Lower leg skin (tissue), 4 donors: Measurements from ENCODE around the gene RUNX1. TPM values are rescaled to one million over a fixed set of nuclear protein-coding genes. Genes with fewer than 3 reads are reported as not detected.

Experiments used
- DNase-seq, 2 donors: peaks; one replicate each; pipeline ENCODE4 v3.0.0-alpha.2; 2019; ENCODE audit warnings: low spot score in 2 of 2
- H3K4me3 ChIP-seq: fragments of 200-600 bp; sonication (generic); 2 replicates; pipeline ENCODE4 v1.5.1; 2017; ENCODE audit warnings: mild to moderate bottlenecking, low read depth; ENCODE audit not compliant: poor library complexity, severe bottlenecking
- POLR2A ChIP-seq, 2 donors: fragments of 450-650 bp; IDR thresholded peaks; one replicate each; pipeline ENCODE4 v1.6.1; 2016 to 2017; ENCODE audit warnings: antibody characterized with exemption in 2 of 2, mild to moderate bottlenecking in 1 of 2, moderate library complexity in 1 of 2
- WGBS, 2 donors: methylation state at CpG; one replicate each; pipeline ENCODE4 v1.1.5; 2018; 5-methylcytosine and 5-hydroxymethylcytosine counted together
- intact Hi-C: fragments of 100-400 bp; cut with DNase I; formaldehyde crosslinking; loops from one replicate; pipeline ENCODE4 v1.15.0; 2023; ENCODE audit warnings: low total_unique reads
- total RNA-seq, 4 donors: library from RNA; depleted of rRNA; stranded (reverse); fragments of >200 nt; gene quantifications; one replicate each; pipeline ENCODE4 v1.1.0, GENCODE V29; 2016
- TF ChIP-seq, protein P1 (sequence below), 3 donors: fragments of 450-650 bp; IDR thresholded peaks; one replicate each; pipeline ENCODE4 v1.5.1; 2016; ENCODE audit warnings: antibody characterized with exemption in 3 of 3, mild to moderate bottlenecking in 3 of 3, moderate library complexity in 2 of 3

The RUNX1 gene
- total RNA-seq = 10 to 100 TPM in 3 of 4 donors, 1 to 10 TPM in 1; 7.3 to 29.1 (median 18.1) TPM

DNA sequence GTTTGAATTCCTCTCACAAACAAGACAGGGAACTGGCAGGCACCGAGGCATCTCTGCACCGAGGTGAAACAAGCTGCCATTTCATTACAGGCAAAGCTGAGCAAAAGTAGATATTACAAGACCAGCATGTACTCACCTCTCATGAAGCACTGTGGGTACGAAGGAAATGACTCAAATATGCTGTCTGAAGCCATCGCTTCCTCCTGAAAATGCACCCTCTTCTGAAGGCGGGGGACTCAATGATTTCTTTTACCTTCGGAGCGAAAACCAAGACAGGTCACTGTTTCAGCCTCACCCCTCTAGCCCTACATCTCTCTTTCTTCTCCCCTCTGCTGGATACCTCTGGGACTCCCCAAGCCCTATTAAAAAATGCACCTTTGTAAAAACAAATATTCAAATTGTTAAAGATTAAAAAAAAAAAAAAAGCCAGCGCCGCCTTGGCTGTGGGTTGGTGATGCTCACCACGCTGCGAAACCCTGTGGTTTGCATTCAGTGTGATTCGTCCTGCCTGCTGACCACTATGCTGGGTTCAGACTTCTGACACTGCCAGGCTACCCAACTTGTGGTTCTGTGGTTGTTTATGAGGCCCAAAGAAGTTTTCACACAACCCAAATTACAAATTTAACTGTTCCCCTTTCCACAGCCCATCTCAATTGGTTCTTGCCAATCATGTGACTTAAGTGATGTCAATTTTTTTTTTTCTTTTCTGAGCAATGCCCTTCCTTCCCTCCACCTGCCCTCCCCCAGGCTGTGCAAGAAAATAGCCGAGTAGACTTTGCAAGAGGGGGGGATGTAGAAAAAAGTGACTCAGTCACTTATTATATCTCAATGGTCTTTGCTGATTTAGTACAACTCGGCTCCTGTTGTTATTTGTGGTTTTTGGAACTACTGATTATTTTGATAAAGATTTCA lies at the start of gene RUNX1:
Gene RUNX1 (minus strand): TSS at position 597 of the 912 bp plus-strand sequence.
- 68 to 76% methylated on average over 14 of the region's 14 CpGs for WGBS, 2 donors
- no peak for DNase-seq
- TF ChIP-seq, protein P1, sequence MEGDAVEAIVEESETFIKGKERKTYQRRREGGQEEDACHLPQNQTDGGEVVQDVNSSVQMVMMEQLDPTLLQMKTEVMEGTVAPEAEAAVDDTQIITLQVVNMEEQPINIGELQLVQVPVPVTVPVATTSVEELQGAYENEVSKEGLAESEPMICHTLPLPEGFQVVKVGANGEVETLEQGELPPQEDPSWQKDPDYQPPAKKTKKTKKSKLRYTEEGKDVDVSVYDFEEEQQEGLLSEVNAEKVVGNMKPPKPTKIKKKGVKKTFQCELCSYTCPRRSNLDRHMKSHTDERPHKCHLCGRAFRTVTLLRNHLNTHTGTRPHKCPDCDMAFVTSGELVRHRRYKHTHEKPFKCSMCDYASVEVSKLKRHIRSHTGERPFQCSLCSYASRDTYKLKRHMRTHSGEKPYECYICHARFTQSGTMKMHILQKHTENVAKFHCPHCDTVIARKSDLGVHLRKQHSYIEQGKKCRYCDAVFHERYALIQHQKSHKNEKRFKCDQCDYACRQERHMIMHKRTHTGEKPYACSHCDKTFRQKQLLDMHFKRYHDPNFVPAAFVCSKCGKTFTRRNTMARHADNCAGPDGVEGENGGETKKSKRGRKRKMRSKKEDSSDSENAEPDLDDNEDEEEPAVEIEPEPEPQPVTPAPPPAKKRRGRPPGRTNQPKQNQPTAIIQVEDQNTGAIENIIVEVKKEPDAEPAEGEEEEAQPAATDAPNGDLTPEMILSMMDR (IDR thresholded peaks at IDR 0.05) = no peak
- TF ChIP-seq POLR2A (IDR thresholded peaks at IDR 0.05) = no peak
- intact Hi-C loops = no loop called here
- H3K4me3 ChIP-seq = peak within 1 kb of the TSS; percentile 7

DNA sequence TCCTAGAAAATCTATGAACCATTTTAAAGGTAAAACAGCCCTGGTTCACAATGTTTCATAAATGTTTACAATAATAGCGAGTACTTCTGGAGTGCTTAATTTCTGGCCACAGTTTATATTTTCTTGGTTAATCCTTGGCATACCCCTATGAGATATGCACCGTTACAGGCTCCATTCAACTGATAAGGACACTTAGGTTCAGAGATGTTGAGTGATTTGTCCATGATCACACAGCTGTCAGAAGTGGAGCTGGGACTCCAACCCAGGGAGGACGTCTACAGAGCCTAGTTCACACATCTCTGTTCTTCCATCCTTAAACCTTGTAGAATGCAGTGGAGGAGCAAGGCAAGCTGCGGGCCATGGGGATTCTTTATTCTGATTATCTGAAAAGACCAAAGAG lies 48.4 kb upstream of the RUNX1 start:
- TF ChIP-seq POLR2A (IDR thresholded peaks at IDR 0.05) = no peak
- TF ChIP-seq, protein P1 (IDR thresholded peaks at IDR 0.05) = no peak
- no peak for DNase-seq
- intact Hi-C loops = no loop called here
- H3K4me3 ChIP-seq = no peak overlapping the region
- WGBS, 2 donors = 70 to 80% methylated on average over 4 of the region's 4 CpGs

DNA sequence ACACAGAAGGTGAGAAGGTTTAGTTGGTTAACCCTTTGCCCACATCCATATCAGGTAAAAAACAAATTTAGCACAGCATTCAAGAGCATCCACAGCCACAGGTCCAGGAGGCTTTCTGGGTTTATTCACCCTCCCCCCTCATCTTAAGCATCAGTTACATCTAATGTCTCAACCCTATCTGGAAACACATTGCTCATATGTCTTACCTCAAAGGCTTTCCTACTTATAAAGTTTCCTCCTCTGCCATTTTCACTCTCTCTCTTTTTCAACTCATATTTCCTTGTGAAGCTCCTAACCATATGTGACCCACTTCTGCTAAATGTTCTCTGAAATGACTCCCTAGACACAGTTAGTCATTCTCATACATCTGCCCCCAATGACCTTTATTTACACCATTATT lies 47.9 kb upstream of the RUNX1 start:
- no peak for DNase-seq
- TF ChIP-seq POLR2A (IDR thresholded peaks at IDR 0.05) = no peak
- TF ChIP-seq, protein P1 (IDR thresholded peaks at IDR 0.05) = no peak
- H3K4me3 ChIP-seq = no peak overlapping the region
- intact Hi-C loops = no loop called here

DNA sequence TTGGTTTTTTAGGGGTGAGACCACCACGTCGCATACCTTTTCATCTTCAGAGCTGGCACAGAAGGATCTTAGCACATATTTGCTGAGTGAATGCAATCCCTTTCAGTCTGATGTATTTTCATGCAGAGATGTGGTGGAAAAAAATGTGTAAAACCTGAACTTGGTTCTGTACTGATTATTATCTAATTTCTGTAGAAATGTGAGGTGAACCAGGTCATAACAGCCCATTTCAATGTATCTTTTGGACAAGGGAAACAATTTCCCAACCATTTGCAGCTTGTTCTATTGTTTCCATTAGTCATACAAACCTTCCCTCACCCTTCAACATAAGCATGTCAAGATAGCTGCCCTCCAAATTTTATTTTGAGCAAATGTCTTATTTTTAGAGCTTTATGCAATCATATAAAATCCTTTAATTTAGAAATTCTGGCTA lies 46.8 kb upstream of the RUNX1 start:
- intact Hi-C loops = no loop called here
- no peak overlapping the region for H3K4me3 ChIP-seq
- DNase-seq = no peak
- no peak for TF ChIP-seq POLR2A (IDR thresholded peaks at IDR 0.05)
- TF ChIP-seq, protein P1 (IDR thresholded peaks at IDR 0.05) = no peak
- WGBS, 2 donors = 88 to 94% methylated on average over 2 of the region's 2 CpGs

DNA sequence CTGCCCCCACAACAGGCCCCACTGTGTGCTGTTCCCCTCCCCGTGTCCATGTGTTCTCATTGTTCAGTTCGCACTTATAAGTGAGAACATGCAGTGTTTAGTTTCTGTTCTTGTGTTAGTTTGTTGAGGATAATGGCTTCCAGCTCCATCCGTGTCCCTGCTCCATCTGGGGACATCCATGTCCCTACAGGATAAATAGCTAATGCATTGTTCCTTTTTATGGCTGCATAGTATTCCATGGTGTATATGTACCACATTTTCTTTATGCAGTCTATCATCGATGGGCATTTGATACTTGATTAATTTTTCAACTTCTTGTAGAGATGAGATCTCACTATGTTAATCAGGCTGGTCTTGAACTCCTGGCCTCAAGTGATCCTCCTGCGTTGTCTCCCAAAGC lies 44.4 kb upstream of the RUNX1 start:
- TF ChIP-seq, protein P1 (IDR thresholded peaks at IDR 0.05) = no peak
- TF ChIP-seq POLR2A (IDR thresholded peaks at IDR 0.05) = no peak
- intact Hi-C loops = no loop called here
- H3K4me3 ChIP-seq = no peak overlapping the region
- DNase-seq = no peak
- WGBS, 2 donors = 94 to 95% methylated on average over 5 of the region's 5 CpGs
